ENCODE measurements around the gene SH2D3A. TPM values are rescaled to one million over a fixed set of nuclear protein-coding genes. Genes with fewer than 3 reads are reported as not detected.

The SH2D3A gene
- total RNA-seq, 1 donor from 2014 or later: 4.8 TPM

DNA sequence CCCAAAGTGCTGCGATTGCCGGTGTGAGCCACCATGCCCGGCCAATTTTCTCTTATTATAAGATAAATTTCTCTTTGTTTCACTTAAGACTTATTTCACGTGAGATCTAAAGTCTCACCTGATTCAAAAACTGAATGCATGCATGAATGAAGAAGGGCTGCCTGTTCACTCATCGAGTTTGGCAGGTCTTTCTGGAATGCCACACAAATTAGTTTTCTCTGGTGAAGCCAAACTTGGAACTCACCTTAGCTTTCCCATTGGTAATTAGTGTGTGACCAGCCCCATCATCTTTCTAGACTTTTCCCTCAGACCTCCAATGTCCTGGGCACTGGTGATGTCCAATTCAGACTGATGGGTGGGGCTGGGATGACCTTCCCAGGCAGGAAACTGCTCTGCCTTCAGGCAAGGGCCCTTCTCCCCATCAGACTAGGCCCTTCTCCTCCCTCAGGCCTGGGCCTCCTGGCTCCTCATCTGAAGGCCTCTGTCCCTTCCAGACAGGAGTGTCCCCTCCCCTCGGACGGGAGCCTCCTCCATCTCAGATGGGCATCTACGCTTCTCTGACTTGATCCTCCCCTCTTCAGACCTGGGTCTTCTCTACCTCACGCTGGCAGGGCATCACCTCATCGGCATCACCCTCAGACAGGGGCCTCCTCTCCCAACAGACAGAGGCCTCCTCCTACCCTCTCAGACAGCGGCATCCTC, 61.2 kb downstream of the SH2D3A start:
- no peak for DNase-seq

Other genes starting within 250 kb of the SH2D3A start
- gene TNFSF9, start 236.4 kb downstream of the SH2D3A start, total RNA-seq: 0.62 TPM
- not detected for gene CD70, start 176.3 kb downstream of the SH2D3A start, total RNA-seq
- 0.31 TPM for gene TNFSF14, start 97.3 kb downstream of the SH2D3A start, total RNA-seq
- 27.8 TPM for gene C3, start 46.8 kb downstream of the SH2D3A start, total RNA-seq
- gene GPR108, start 29.9 kb downstream of the SH2D3A start, total RNA-seq: 35.2 TPM
- 82.4 TPM for gene TRIP10, start 27.8 kb downstream of the SH2D3A start, total RNA-seq
- gene VAV1, start 5.3 kb upstream of the SH2D3A start, total RNA-seq: 2.5 TPM
- gene ADGRE1, start 120.1 kb upstream of the SH2D3A start, total RNA-seq: 0.21 TPM

Measured in tongue (tissue), 2 donors.